Measurements from ENCODE around the gene LOXL1. TPM values are rescaled to one million over a fixed set of nuclear protein-coding genes. Genes with fewer than 3 reads are reported as not detected.

The LOXL1 gene
- total and polyA plus RNA-seq, 9 of the 15 experiments (the other 6 are each of a cell fraction or from before 2014, with no cell fraction given), result 0.14 TPM; not detected in 8

DNA sequence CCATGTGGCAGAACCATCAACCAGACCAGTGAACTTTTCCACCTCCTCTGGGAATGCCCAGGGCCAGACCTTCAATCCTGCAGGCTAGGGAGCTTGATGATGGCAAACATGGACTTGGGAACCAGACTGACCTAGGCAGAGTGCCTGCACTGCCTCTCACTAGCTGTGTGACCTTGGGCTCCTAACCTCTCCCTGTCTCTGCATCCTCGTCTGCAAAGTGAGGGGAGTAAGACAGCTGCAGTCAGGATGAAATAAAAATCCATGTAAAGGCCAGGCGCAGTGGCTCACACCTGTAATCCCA, 17.5 kb upstream of the LOXL1 start:
- Histone ChIP-seq H3K79me2 (ENCODE audit: control insufficient read depth, insufficient read depth, low read length) (no peaks in the 10 kb centered on the region), H2AFZ (ENCODE audit: low read depth, low read length) (no peak overlapping the region), H3K36me3 (ENCODE audit: control insufficient read depth, insufficient read depth, low read length) (no peaks in the 10 kb centered on the region), H3K9me3 (replicated peaks; ENCODE audit: control insufficient read depth, insufficient read depth, low read depth, low read length) (no peaks in the 10 kb centered on the region), H3K9me1 (ENCODE audit: control insufficient read depth, insufficient read depth, low read length) (no peaks in the 10 kb centered on the region), H3K4me2 (ENCODE audit: insufficient read depth, low read length) (no peak overlapping the region), H3K27me3 (ENCODE audit: control insufficient read depth in 2 of 2, insufficient read depth in 2 of 2, low read length in 2 of 2) (peaks cover 0 to 37% of the 10 kb centered on the region in 2 experiments; a peak in 3 of 5 replicates), H3K4me3 (no peak overlapping the region), H3K27ac (ENCODE audit: extremely low read depth, low read depth, low read length) (no peak overlapping the region), H3K9ac (ENCODE audit: insufficient read depth in 1 of 2, low read depth in 2 of 2, low read length in 2 of 2) (no peak overlapping the region), H3K4me1 (replicated peaks in 1 of 2; ENCODE audit: control insufficient read depth in 2 of 2, insufficient read depth in 2 of 2, low read length in 2 of 2) (no peaks in the 10 kb centered on the region), H4K20me1 (replicated peaks; ENCODE audit: control insufficient read depth, insufficient read depth, low read length) (peaks cover 4% of the 10 kb centered on the region; the same call in 1 of the 2 replicates)
- CTCF ChIA-PET (ENCODE audit: low intra/inter-chr PET ratio), result interaction anchor here (1.8 kb wide), 1 partner anchor 35 kb away, joined by 9 read pairs; the partner anchor contains the start of gene TBC1D21
- POLR2A ChIA-PET, result no interaction called here
- DNase-seq (ENCODE audit: extremely low read depth in 1 of 4, low spot score in 3 of 4), result no peak
- no TSS peak for BruUV-seq (replicated peaks)
- WGBS (ENCODE audit: insufficient coverage, low coverage, missing lambda C conversion rate), result 0% methylated on average over 2 of the region's 2 CpGs
- intact Hi-C loops (cut with micrococcal nuclease), result loop anchor here (1.0 to 5.0 kb wide), 2 partner anchors 34 to 196 kb away; no protein-coding TSS in a partner anchor
- in situ Hi-C loops (cut with MboI), result no loop called here
- FAIRE-seq, result no peak
- no peak for ATAC-seq
- TF ChIP-seq, protein P1, sequence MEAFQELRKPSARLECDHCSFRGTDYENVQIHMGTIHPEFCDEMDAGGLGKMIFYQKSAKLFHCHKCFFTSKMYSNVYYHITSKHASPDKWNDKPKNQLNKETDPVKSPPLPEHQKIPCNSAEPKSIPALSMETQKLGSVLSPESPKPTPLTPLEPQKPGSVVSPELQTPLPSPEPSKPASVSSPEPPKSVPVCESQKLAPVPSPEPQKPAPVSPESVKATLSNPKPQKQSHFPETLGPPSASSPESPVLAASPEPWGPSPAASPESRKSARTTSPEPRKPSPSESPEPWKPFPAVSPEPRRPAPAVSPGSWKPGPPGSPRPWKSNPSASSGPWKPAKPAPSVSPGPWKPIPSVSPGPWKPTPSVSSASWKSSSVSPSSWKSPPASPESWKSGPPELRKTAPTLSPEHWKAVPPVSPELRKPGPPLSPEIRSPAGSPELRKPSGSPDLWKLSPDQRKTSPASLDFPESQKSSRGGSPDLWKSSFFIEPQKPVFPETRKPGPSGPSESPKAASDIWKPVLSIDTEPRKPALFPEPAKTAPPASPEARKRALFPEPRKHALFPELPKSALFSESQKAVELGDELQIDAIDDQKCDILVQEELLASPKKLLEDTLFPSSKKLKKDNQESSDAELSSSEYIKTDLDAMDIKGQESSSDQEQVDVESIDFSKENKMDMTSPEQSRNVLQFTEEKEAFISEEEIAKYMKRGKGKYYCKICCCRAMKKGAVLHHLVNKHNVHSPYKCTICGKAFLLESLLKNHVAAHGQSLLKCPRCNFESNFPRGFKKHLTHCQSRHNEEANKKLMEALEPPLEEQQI (IDR thresholded peaks at IDR 0.05), result no peak
- TF ChIP-seq DACH1 (IDR thresholded peaks at IDR 0.05; ENCODE audit: partially characterized antibody) (no peak), ELF2 (CRISPR knock-in tag; IDR thresholded peaks at IDR 0.05) (no peak), MCM7 (IDR thresholded peaks at IDR 0.05) (no peak), TSC22D4 (tag; IDR thresholded peaks at IDR 0.05) (no peak)

All from K562 (cell line).